AG08396 (cell line): ENCODE measurements around the gene SLC22A23.
"Not testable (repeated sequence)": the region's sequence is repeated elsewhere in the genome, so short reads cannot be mapped to it uniquely, and the experiment has no call there.

ENCODE experiments used
- DNase-seq: peaks from one replicate; pipeline ENCODE4 v3.0.0; 2012; ENCODE audit warnings: low spot score, mixed read lengths

The SLC22A23 gene

DNA sequence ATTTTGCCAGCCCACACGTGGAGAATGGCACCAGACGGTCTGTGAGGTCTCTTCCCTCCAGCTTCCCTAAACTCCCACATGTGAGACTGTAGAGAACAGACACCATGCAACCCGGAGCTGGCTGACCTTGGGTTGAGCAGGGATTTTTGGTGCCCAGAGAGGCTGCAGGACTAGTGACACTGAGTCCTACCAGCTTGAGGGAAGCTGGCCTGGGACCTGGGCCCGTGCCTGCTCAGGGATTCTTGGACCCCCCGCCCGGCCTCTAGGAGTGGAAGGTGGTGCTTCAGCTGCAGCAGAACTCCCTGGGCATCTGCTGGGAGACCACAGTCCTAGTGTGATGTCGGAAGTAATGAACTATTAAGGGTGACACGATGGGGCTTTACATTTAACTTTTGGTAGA lies 194.9 kb downstream of the SLC22A23 start:
- DNase-seq = no peak

DNA sequence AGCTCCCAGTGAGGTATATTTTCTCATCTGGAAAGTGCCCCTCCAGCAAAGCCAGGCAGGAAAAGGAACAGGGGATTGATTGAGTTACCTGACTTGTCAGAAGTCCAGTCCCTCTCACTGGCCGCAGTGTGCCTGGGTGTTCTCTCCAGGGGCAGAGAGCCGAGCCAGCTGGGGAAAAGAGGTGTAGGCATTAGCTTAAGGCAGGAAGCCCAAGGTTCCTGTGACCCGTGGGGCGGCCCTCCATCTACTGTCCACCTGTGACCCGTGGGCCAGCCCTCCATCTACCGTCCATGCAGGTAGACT lies 195.4 kb downstream of the SLC22A23 start:
- DNase-seq = no peak

DNA sequence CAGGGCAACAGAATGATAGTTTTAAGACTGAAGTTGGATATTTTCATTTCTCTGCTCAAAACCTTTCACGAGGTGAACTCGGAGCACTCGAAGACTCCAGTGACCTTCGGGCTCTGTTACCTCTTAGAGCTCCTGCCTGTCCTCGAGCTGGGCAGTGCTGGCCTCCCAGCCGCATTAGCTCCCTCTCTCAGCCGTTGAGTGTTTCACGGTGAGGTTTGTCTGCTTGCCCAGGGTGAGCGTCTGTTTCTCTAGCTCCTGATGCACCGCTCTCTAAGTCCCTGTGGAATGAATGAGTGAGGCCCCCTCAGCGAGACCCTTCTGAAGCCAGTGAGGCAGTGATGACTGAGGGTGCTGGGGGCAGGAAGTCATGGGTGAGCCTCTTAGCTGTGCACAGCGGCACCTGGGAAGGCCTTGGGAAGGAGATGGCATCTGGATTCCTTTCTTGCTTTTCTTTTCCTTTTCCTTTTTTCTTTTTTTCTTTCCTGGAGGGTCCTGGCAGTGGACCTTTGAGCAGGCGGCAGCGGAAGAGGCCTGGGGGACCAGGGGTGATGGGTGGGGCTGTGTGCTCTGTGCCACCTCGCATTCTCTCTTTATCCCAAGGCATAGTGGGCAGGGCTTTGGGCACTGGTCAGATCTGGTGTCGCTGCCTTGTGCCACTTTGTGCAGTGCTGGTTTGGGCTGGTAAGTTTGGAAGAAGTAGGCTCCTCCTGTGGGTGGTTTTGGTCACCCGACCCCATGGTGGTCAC lies 195.9 kb downstream of the SLC22A23 start:
- no peak for DNase-seq

DNA sequence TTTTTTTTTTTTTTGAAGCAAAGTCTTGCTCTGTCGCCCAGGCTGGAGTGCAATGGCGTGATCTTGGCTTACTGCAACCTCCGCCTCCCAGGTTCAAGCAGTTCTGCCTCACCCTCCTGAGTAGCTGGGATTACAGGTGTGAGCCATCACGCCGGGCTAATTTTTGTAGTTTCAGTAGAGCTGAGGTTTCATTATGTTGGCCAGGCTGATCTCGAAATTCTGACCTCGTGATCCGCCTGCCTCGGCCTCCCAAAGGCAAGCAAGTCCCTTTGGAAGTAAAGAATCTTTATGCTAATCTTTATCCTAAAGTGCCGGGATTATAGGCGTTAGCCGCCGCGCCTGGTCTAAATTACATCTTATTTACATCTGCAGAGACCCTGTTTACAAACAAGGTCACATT lies 196.6 kb downstream of the SLC22A23 start:
- DNase-seq = no peak

DNA sequence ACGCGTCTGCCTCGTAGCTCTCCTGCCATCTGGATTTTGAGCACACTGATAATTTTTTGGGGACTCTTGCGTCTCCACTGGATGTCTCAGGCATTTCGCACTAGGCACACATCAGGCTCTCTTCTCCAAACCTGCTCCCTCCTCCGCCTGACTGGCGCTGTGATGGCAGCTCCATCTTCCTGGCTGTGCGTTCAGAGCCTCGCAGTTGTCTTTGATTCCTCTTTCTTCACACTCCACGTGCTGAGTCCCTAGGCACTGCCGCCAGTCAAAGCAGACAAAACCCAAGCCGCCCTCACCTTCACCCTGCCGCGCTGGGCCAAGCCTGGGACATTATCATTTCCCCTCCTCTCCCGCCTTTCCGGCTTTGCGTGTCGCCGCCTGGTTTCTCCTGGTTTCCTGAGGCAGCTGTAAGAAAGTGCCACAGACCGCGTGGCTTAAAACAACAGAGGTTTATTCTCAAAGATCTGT lies 197.3 kb downstream of the SLC22A23 start:
- peak; percentile 55 for DNase-seq

DNA sequence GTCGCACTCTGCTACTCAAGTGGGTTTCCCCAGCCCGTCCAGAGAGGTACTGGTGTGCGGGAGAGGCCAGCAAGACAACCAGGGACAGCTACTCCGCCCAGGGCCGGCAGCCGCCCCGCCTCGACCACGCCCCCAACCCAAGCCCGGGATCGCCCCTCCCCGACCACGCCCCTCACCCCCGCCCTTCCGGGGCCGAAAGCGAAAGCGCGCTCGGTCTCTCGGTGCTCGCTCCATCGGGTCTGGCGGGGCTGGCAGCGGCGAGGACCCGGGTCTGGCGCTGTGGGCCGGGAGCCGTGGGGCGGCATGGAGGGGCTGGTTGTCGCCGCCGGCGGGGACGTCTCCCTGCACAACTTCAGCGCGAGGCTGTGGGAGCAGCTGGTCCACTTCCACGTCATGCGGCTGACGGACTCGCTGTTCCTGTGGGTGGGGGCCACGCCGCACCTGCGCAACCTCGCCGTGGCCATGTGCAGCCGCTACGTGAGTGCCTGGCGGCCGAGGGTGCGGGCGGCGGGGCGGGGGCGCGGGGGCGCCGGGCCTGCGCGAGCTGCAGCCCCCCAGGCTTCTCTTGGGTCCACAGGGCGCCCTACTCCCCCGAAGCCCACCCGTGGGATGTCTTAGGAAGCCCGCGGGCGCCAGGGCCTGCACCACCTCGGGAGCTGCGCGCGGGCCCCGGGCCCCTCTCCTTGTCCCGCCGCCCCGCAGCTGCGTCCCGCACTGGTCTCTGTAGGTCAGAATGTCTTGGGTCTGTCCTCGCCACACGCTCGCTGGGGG lies 197.9 kb downstream of the SLC22A23 start, which contains the start of gene PSMG4:
TSS of gene PSMG4 (plus strand) at position 228 of the 771 bp plus-strand sequence. CDS start at position 304, 76 bp downstream.
- peak; percentile 99 for DNase-seq

DNA sequence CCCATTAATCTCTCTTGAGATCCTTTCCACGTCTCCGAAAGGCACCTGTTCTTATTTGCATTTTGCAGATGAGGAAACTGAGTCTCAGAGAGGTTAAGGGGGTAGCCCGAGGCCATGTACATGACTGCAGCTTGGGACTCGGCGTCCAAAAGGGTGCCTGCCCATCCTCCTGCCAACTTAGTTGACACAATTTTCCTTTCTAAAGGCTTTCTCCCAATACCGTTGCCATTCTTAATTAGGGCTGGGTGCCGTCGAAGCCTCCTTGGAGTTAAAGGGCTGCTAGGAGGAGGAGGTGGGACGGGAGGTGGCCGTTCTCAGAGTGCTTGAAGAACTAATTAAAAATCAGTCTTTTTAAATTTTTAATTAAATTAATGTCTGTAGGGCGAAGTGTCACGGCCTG lies 198.6 kb downstream of the SLC22A23 start:
- DNase-seq = no peak

DNA sequence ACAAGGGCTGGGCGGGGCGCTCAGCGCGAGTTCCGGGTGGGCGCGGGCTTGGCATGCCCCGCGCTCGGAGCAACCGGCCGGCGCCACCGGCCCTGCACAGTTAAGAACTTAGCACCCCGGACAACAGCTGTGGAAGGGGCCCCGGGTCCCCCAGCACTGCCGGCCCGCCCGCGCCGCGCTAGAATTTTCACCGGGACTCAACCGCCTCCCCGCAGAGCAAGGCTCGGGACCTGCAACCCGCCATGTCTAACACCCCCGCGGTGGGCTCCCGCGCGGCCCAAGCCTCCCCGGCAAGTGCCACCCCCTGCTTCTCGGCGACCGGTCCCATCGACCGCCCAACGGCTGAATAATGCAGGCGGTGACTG lies 203.3 kb downstream of the SLC22A23 start:
- DNase-seq = no peak

DNA sequence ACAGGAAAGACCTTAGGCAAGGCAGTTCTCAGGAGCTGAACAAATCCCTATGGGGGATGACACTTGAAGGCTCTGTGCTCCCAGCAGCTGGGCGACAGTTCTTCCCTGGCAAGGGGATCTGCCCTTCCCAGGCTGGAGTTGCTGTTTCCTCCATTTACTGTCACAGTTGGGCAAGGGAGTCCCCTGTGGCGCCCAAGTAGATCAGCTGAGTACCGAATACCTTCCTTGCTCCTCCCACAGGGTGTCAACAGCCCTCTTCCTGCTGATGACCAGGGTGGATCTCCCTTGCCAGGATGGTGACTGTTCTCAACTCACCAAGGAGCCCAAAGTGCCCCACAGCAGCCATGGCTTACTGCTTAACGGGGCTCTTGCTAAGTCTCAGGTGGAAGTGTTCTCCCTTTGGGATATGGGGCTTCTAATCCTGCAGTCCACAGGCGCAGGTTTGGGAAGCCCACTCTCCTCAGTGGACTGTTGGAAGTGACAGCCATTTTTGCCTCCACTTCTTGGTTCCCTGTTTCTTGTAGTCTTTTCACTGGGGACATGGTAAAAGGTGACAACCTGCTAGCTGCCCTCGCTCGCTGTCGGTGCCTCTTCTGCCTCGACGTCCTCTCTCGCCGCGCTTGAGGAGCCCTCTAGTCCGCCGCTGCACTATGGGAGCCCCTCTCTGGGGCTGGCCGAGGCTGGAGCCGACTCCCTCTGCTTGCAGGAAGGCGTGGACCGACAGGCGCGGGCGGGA lies 203.8 kb downstream of the SLC22A23 start:
- DNase-seq = no peak

DNA sequence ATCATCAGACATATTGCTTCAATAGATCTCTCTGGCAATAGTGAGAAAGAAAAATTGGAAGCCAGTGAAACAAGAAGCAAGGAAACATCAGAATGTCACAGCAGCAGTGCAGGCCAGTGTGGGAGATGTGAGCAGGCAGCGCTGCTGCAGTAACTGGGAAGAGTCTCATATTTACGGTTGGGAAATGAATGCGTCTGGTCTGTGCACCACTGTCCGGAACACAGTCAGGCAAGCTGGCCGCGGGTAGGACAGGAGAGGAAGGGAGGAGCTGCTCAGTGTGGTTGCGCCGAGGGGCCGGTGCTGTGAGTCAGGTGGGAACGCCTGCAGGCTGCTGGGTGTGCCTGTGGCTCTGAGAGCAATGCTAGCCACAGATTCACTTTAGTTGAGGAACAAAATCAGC lies 204.5 kb downstream of the SLC22A23 start:
- no peak for DNase-seq

DNA sequence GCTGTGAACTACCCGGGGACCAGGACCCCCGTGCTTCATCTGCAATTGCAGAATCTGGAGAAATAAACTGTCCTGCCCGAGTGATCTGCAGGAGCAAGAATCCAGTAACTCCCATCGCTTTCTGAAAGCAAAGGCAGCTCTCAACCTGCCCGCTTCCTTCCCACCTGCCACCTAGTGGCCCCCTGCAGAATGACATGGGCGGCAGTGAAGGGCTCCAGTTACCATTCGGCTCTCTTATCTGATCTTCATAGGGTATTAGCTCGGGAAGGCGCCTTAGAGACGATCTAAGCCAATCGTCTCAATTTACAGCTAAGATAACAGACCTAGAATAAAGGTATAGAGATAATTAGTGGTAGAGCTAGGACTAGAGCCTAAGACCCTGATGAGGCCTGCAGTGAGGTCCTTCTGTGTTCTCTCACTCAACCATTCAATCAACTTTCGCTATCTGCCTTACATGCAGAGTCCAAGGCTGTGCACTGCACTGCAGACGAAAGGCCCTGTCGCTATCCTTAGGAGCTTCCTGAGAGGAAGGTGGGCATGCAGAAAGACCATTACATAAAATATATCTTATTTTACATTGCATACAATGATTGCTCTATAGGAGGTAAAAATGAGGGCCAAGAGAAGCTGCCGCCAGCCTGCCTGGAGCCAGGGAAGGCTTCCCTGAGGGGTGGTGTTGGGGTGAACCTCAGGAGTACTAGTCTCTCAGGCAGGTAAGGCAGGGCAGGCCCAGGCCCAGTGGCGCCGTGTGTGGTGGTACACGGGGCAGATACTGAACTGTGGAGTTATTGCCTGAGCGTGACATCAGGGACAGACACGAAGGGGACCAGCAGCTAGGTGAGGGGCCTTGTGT lies 205.2 kb downstream of the SLC22A23 start:
- DNase-seq = peak; percentile 88

DNA sequence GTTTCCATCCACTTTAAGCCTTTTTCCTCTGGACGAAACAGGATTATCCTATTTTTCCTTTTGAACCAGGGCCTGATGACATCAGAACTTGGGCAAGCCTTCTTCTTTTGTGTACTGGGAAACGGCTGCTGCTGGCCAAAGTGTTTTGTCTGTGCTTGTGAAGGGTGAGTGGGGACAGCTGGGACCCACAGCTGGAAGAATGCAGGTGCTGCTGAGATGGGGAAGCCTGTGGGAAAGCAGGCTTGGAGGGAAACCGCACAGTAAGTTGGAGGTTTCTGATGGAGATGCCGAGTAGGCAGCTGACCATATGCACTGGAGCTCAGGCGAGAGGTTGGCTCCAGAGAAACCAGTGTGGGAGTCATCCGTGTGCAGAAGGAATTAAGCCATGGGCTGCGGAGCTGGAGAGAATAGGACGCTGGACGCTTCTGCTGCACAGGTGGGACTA lies 206.6 kb downstream of the SLC22A23 start:
- DNase-seq = no peak

DNA sequence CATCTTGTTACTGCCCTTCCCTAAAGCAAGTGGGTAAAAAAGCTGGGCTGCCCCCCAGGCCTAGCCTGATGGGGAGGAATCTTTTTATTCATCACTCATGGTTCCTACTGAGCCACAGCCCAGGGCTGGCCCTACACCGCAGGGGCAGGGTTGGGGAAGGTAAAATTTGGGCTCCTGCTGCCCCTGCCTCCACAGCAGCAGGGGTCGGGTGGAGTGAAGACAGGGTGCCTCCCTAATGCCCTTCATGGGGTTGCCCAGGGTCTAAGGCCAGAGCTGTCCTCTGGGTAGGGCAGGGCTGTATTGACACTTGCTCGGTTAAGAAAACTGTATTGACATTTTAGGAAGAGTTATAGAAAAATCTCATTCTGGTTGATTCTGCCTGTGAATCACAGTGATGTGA lies 207.0 kb downstream of the SLC22A23 start:
- DNase-seq = no peak

DNA sequence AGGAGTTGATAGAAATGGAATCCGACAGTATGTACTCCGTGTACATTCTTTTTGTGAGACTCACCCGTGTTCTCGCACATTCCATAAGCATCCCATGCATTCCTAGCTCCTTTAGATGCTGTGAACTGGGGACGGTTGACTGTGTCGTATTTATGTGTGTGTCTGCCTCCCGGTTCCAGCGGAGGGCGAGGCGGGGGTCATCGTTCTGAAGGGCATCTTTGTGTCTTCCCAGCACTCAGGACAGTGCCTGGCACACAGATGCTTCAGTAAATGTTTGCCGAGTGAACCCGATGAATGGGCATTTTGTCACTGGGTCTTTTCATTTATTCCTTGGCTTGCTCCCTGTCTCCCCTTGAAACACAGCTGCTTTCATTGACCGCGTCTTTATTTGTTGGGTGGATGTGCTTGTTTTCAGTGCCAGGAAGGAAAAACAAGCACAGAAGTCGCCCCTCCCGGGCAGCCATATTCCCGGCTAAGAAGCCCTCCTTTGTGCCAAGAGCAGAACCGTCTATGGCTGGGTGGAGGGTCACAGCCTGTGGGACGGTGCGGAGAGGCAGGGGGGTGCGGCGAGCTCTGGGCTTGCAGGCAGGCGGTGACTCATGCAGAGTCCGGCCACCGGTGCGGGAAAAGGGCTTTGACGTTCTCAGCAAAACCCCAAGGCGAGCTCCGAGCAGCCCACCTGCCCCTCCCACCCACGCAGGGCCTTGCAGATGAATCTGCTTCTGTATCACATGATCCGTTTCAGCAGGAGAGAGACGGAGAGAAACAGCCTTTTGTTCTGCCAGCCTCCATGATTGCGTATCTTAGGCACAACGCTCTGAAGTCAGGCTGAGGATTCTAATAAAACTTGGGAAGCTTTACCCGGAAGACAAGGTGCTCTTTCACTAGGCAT lies 209.3 kb downstream of the SLC22A23 start:
- DNase-seq = peak; percentile 86

DNA sequence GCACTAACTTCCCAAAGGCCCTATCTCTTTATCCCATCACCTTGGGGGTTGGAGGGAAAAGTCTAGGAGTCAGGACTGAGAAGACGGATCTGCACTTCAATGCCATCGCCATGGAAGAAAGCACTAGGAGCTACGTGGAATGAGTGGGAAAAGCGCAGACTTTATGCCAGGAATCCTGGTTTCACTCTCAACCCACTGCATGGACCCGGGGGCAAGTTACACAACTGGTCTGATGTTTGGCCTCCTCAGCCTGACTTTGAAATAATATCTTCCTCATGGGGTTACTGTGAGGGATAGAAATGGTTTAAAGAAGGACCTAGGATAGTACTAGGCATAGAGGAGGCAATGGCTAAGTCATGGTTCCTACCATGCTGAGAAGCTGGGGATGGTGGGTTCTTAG lies 211.6 kb downstream of the SLC22A23 start:
- DNase-seq = no peak

DNA sequence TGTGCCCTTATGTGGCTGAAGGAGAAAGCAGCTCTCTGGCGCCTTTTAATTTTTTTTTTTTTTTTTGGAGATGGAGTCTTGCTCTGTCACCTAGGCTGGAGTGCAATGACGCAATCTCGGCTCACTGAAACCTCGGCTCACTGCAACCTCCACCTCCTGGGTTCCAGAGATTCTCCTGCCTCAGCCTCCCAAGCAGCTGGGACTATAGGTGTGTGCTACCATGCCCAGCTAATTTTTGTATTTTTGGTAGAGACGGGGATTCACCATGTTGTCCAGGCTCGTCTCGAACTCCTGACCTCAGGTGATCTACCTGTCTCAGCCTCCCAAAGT lies 212.1 kb downstream of the SLC22A23 start:
- DNase-seq = not testable (repeated sequence)

DNA sequence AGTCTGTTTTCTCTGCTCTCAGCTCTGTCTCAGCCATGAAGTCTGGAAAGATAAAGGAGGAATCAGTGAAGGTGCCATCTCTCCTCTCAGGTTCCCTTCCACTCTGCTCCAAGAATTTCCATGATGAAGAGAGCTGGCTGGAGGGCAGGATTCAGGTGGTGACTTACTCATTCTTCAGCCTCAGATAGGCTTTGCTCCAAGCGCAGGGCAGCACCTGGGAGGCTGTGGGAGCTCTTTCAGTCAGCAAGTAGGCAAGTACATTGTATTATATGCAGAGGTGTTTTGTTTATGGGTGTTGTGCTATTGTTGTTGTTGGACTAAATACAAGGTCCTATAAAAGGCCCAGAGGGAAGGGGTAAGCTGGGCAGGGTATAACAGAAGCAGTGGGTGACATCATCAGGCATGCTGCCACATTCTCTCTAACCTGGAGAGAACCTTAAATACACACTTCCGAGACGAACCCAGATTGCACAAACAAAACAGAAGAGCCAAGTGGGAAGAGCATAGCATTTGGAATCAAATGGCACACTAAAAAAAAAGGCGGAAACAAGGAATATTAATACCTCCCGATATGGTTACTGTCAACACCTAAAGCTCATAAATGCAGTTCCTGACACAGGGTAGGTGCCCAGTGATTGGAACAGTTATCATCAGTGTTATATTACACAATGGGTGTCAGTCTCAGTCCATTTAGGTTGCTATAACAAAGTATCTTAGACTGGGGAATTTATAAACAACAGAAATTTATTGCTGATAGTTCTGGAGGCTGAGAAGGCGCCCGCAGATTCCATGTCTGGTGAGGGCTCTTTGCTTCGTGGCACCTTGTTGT lies 212.6 kb downstream of the SLC22A23 start:
- DNase-seq = no peak

DNA sequence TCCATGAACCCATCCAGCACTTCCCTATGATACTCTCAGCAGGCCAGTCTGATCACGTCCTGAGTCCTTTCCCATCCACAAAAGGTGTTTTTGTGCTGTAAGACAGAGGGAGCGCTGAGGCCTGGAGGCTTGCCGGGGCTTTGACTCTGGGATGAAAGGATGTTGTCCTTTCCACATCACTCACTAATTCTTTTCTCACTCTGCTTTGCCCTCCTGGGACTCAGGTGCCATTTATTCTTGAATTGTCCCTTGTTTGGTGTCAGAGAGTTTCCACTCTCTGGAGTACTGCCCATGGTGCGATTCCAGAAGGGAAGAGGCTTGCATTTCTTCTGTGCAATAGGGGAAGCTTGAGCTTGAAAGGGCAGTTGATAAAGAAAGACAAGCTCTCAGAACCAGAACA lies 214.1 kb downstream of the SLC22A23 start:
- no peak for DNase-seq

DNA sequence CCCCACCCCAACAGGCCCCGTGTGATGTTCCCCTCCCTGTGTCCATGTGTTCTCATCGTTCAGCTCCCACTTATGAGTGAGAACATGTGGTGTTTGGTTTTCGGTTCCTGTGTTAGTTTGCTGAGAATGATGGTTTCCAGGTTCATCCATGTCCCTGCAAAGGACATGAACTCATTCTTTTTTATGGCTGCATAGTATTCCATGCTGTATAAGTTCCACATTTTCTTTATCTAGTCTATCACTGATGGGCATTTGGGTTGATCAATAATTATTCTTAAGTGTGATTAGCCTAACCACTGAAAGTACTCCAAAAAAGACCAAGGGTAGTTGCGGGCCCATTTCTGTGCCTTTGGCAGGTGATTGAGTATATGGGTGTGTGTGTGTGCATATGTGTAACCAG lies 215.1 kb downstream of the SLC22A23 start:
- not testable (repeated sequence) for DNase-seq

DNA sequence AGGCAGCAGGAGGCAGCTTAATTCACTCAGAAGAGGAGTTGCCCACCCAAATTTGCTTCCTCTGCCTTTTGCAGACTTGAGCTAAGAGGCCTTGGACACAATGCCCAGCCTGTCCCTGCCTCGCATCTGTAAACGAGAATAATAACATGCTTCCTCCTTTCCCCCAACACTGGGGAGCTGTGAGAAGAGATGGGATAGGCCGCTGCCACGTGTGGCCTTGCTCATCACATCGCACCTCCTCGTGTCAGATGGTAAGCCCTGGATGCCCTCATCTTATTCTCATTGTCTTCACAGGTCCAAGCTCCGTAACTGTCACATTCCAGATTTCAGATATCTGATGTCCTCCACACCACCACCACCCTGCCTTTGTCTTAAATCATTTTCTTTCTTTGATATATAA lies 216.3 kb downstream of the SLC22A23 start:
- no peak for DNase-seq
